ENCODE measurements around the gene EIF6. TPM values are rescaled to one million over a fixed set of nuclear protein-coding genes. Genes with fewer than 3 reads are reported as not detected.

Gene EIF6
- total and polyA plus RNA-seq, 7 donors = 61.9 to 289 (median 71.3) TPM

GRCh38 chr20:35238170-35238569 is 46.4 kb downstream of the EIF6 start:
- Histone ChIP-seq H3K27ac (no peak overlapping the region), H3K9me3 (no peaks in the 10 kb centered on the region), H3K36me3 (peaks cover 0 to 13% (median 5%) of the 10 kb centered on the region in 4 donors), H3K4me1 (peaks cover 0 to 11% (median 0%) of the 10 kb centered on the region in 4 donors), H3K4me3 (no peak overlapping the region), H3K27me3 (no peaks in the 10 kb centered on the region)
- DNase-seq = no peak
- intact Hi-C loops (cut with DNase I) = no loop called here
- TF ChIP-seq POLR2A (IDR thresholded peaks at IDR 0.05) = no peak
- no peak for TF ChIP-seq POLR2AphosphoS5 (IDR thresholded peaks at IDR 0.05)
- TF ChIP-seq EP300 (IDR thresholded peaks at IDR 0.05) = no peak
- no peak for TF ChIP-seq CTCF (IDR thresholded peaks at IDR 0.05)
- WGBS, 2 donors = 78 to 95% methylated on average over 4 of the region's 4 CpGs

GRCh38 chr20:35237486-35237885 is 47.1 kb downstream of the EIF6 start:
- Histone ChIP-seq H3K9me3 (no peaks in the 10 kb centered on the region), H3K4me1 (peaks cover 0 to 11% (median 0%) of the 10 kb centered on the region in 4 donors), H3K36me3 (peaks cover 0 to 13% (median 5%) of the 10 kb centered on the region in 4 donors), H3K27ac (no peak overlapping the region), H3K4me3 (no peak overlapping the region), H3K27me3 (no peaks in the 10 kb centered on the region)
- TF ChIP-seq EP300 (IDR thresholded peaks at IDR 0.05) = no peak
- TF ChIP-seq CTCF (IDR thresholded peaks at IDR 0.05) = no peak
- no peak for TF ChIP-seq POLR2AphosphoS5 (IDR thresholded peaks at IDR 0.05)
- no peak for TF ChIP-seq POLR2A (IDR thresholded peaks at IDR 0.05)
- intact Hi-C loops (cut with DNase I) = no loop called here
- no peak for DNase-seq

GRCh38 chr20:35235881-35236280 is 48.7 kb downstream of the EIF6 start:
- DNase-seq = no peak
- Histone ChIP-seq H3K27ac (no peak overlapping the region), H3K36me3 (peaks cover 0 to 13% (median 5%) of the 10 kb centered on the region in 4 donors), H3K4me1 (peaks cover 0 to 5% (median 0%) of the 10 kb centered on the region in 4 donors), H3K27me3 (no peaks in the 10 kb centered on the region), H3K9me3 (no peaks in the 10 kb centered on the region), H3K4me3 (no peak overlapping the region)
- intact Hi-C loops (cut with DNase I) = no loop called here
- no peak for TF ChIP-seq POLR2AphosphoS5 (IDR thresholded peaks at IDR 0.05)
- no peak for TF ChIP-seq POLR2A (IDR thresholded peaks at IDR 0.05)
- TF ChIP-seq CTCF (IDR thresholded peaks at IDR 0.05) = no peak
- 94 to 96% methylated on average over 6 of the region's 6 CpGs for WGBS, 2 donors

GRCh38 chr20:35232575-35232974 is 52.0 kb downstream of the EIF6 start:
- no peak overlapping the region for H3K27ac ChIP-seq
- TF ChIP-seq POLR2A (IDR thresholded peaks at IDR 0.05) = no peak
- TF ChIP-seq CTCF (IDR thresholded peaks at IDR 0.05) = no peak
- TF ChIP-seq EP300 (IDR thresholded peaks at IDR 0.05) = no peak
- H3K9me3 ChIP-seq = no peaks in the 10 kb centered on the region
- H3K4me1 ChIP-seq = peaks cover 0 to under 1% (median 0%) of the 10 kb centered on the region in 4 donors
- no peaks in the 10 kb centered on the region for H3K27me3 ChIP-seq
- no peak overlapping the region for H3K4me3 ChIP-seq
- no peak for DNase-seq
- 71% methylated on average over 2 of the region's 2 CpGs for WGBS, 2 donors
- intact Hi-C loops (cut with DNase I) = no loop called here
- H3K36me3 ChIP-seq = peaks cover 0 to 13% (median 5%) of the 10 kb centered on the region in 4 donors

Other genes starting within 250 kb of the EIF6 start
- 10 to 100 TPM; 41.8 to 61.8 (median 48.6) TPM for gene TRPC4AP, start 192.0 kb downstream of the EIF6 start, total RNA-seq
- gene TRPC4AP, start 192.0 kb downstream of the EIF6 start, polyA plus RNA-seq = 10 to 100 TPM; 24.0 to 45.3 (median 26.8) TPM
- 10 to 100 TPM in 1 of 4 donors, 1 to 10 TPM in 3; 8.4 to 14.3 (median 8.8) TPM for gene EDEM2, start 137.4 kb downstream of the EIF6 start, total RNA-seq
- 10 to 100 TPM; 10.8 to 24.9 (median 15.0) TPM for gene EDEM2, start 137.4 kb downstream of the EIF6 start, polyA plus RNA-seq
- 10 to 100 TPM; 12.4 to 53.5 (median 33.8) TPM for gene PROCR, start 112.7 kb downstream of the EIF6 start, total RNA-seq
- 10 to 100 TPM; 12.9 to 22.8 (median 17.6) TPM for gene PROCR, start 112.7 kb downstream of the EIF6 start, polyA plus RNA-seq
- 1 to 10 TPM in 3 of 4 donors, under 1 TPM in 1; 0.16 to 1.4 (median 1.1) TPM for gene MMP24, start 58.1 kb downstream of the EIF6 start, total RNA-seq
- under 1 TPM; under 0.01 to 0.46 (median 0.39) TPM for gene MMP24, start 58.1 kb downstream of the EIF6 start, polyA plus RNA-seq
- gene MMP24OS, start 6.7 kb downstream of the EIF6 start, total RNA-seq = 10 to 100 TPM; 23.2 to 39.8 (median 29.4) TPM
- gene MMP24OS, start 6.7 kb downstream of the EIF6 start, polyA plus RNA-seq = 100 to 1,000 TPM in 1 of 3 donors, 10 to 100 TPM in 2; 44.0 to 115 (median 97.3) TPM
- gene FAM83C, start 7.7 kb upstream of the EIF6 start, total RNA-seq = not detected
- under 1 TPM in 2 of 3 donors, not detected in 1; under 0.01 to 0.03 TPM for gene FAM83C, start 7.7 kb upstream of the EIF6 start, polyA plus RNA-seq
- gene UQCC1, start 127.2 kb upstream of the EIF6 start, total RNA-seq = 10 to 100 TPM; 28.9 to 56.0 (median 37.5) TPM
- gene UQCC1, start 127.2 kb upstream of the EIF6 start, polyA plus RNA-seq = 10 to 100 TPM; 15.6 to 41.2 (median 33.3) TPM
- gene GDF5, start 153.5 kb upstream of the EIF6 start, total RNA-seq = 1 to 10 TPM in 3 of 4 donors, under 1 TPM in 1; 0.82 to 2.8 (median 1.3) TPM
- gene GDF5, start 153.5 kb upstream of the EIF6 start, polyA plus RNA-seq = under 1 TPM in 1 of 3 donors, not detected in 2; 0.74 TPM
- 10 to 100 TPM; 12.8 to 35.2 (median 16.5) TPM for gene CEP250, start 170.8 kb upstream of the EIF6 start, total RNA-seq
- 10 to 100 TPM in 1 of 3 donors, 1 to 10 TPM in 2; 6.6 to 20.7 (median 9.7) TPM for gene CEP250, start 170.8 kb upstream of the EIF6 start, polyA plus RNA-seq
- not detected for gene C20orf173, start 244.9 kb upstream of the EIF6 start, total RNA-seq
- not detected for gene C20orf173, start 244.9 kb upstream of the EIF6 start, polyA plus RNA-seq

Data from sigmoid colon (tissue), 7 donors.